ENCODE measurements around the gene UBAC2. TPM values are rescaled to one million over a fixed set of nuclear protein-coding genes. Genes with fewer than 3 reads are reported as not detected.

Gene UBAC2
- total and polyA plus RNA-seq, 2 donors = 42.8 to 69.1 TPM

DNA sequence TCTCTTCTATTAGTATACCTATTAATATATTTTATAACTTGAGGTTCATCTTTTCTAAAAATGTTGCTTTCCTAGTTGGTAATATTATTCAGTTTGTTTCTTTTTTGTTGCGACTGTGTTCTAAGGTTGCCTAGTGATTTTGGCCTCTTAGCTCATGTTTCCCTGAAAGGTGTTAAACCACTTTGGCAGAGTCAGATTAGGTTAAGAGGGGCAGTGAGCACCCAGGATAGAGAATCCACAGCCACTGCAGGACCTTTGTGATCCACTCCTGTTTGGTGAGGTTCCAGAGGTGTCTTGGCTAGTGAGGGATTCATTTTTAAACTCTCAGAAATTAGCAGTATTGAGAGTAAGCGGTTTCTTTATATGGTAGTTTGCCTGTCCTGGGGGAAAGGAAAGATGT, 72.5 kb downstream of the UBAC2 start:
- peaks cover 2 to 4% of the 10 kb centered on the region in 2 donors for H3K9me3 ChIP-seq (ENCODE audit: control insufficient read depth in 2 of 2, insufficient read depth in 1 of 2, low read length in 1 of 2)
- H3K27ac ChIP-seq (ENCODE audit: low read depth in 1 of 2, low read length in 1 of 2) = peak overlapping the region in 1 of 2 donors; percentile 36
- H3K36me3 ChIP-seq (ENCODE audit: control insufficient read depth in 2 of 2, insufficient read depth in 2 of 2, low read length in 1 of 2) = peaks cover 3 to 28% of the 10 kb centered on the region in 2 donors
- H3K27me3 ChIP-seq (ENCODE audit: control insufficient read depth in 2 of 2, insufficient read depth in 1 of 2, low read length in 1 of 2) = no peaks in the 10 kb centered on the region
- peaks cover 5 to 29% of the 10 kb centered on the region in 2 donors for H3K4me1 ChIP-seq (ENCODE audit: control insufficient read depth in 2 of 2, insufficient read depth in 2 of 2, low read length in 2 of 2)
- 96% methylated on average over 2 of the region's 2 CpGs for WGBS
- no peak overlapping the region for H3K4me3 ChIP-seq (ENCODE audit: low read length in 2 of 2)
- DNase-seq (ENCODE audit: low read depth in 6 of 9, low spot score in 9 of 9) = no peak

DNA sequence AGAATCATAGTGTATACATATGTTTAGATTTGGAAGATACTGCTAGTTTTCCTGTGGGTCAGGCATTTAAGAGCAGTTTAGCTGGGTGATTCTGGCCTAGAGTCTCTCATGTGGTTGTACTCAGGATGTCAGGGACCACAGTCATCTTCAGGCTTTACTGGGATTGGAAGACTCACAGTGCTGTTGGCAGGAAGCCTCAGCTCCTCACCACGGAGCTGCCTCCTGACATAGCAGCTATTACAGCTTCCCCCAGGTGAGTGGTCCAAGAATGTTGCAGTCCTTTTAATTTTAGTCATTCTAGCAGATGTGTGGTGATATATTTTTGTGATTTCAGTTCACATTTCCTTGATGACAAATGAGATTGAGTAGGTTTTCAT, 74.4 kb downstream of the UBAC2 start:
- Histone ChIP-seq H3K9me3 (ENCODE audit: control insufficient read depth in 2 of 2, insufficient read depth in 1 of 2, low read length in 1 of 2) (peaks cover 2 to 4% of the 10 kb centered on the region in 2 donors), H3K4me1 (ENCODE audit: control insufficient read depth in 2 of 2, insufficient read depth in 2 of 2, low read length in 2 of 2) (peaks cover 5 to 29% of the 10 kb centered on the region in 2 donors), H3K27ac (ENCODE audit: low read depth in 1 of 2, low read length in 1 of 2) (no peak overlapping the region), H3K4me3 (ENCODE audit: low read length in 2 of 2) (no peak overlapping the region), H3K36me3 (ENCODE audit: control insufficient read depth in 2 of 2, insufficient read depth in 2 of 2, low read length in 1 of 2) (peaks cover 5 to 37% of the 10 kb centered on the region in 2 donors), H3K27me3 (ENCODE audit: control insufficient read depth in 2 of 2, insufficient read depth in 1 of 2, low read length in 1 of 2) (no peaks in the 10 kb centered on the region)
- 0% methylated on average over 1 of the region's 1 CpG for WGBS
- peak in 2 of 9 donors; percentile 44 to 61 for DNase-seq (ENCODE audit: low read depth in 6 of 9, low spot score in 9 of 9)

GRCh38 chr13:99276706-99277105, 76.1 kb downstream of the UBAC2 start:
- Histone ChIP-seq H3K4me1 (ENCODE audit: control insufficient read depth in 2 of 2, insufficient read depth in 2 of 2, low read length in 2 of 2) (peaks cover 5 to 33% of the 10 kb centered on the region in 2 donors), H3K27me3 (ENCODE audit: control insufficient read depth in 2 of 2, insufficient read depth in 1 of 2, low read length in 1 of 2) (no peaks in the 10 kb centered on the region), H3K27ac (ENCODE audit: low read depth in 1 of 2, low read length in 1 of 2) (no peak overlapping the region), H3K9me3 (ENCODE audit: control insufficient read depth in 2 of 2, insufficient read depth in 1 of 2, low read length in 1 of 2) (peaks cover 2 to 4% of the 10 kb centered on the region in 2 donors), H3K36me3 (ENCODE audit: control insufficient read depth in 2 of 2, insufficient read depth in 2 of 2, low read length in 1 of 2) (peaks cover 6 to 40% of the 10 kb centered on the region in 2 donors), H3K4me3 (ENCODE audit: low read length in 2 of 2) (no peak overlapping the region)
- no peak for DNase-seq (ENCODE audit: low read depth in 6 of 9, low spot score in 9 of 9)
- 76% methylated on average over 2 of the region's 2 CpGs for WGBS

DNA sequence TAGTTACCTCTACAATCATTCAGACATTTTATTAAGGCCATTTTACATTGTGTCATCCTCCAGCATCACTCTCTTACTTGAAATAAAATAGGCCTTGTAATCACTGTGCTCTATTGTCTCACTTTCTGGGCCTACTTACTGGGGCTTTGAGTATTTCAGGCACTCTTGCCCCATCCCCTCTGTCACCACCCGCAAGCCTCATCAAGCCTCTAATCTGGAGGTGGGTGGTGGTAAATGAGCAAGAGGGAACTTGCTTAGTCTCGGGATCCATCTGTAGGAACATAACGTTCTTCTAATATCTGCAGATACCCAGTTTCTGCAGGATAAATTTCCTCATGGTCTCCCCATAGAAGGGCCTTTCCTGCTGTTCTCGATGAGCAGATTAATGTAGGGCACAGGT, 77.0 kb downstream of the UBAC2 start:
- H3K27ac ChIP-seq (ENCODE audit: low read depth in 1 of 2, low read length in 1 of 2) = no peak overlapping the region
- peaks cover 3 to 31% of the 10 kb centered on the region in 2 donors for H3K36me3 ChIP-seq (ENCODE audit: control insufficient read depth in 2 of 2, insufficient read depth in 2 of 2, low read length in 1 of 2)
- H3K4me3 ChIP-seq (ENCODE audit: low read length in 2 of 2) = no peak overlapping the region
- no peaks in the 10 kb centered on the region for H3K27me3 ChIP-seq (ENCODE audit: control insufficient read depth in 2 of 2, insufficient read depth in 1 of 2, low read length in 1 of 2)
- no peak for DNase-seq (ENCODE audit: low read depth in 6 of 9, low spot score in 9 of 9)
- 95% methylated on average over 4 of the region's 4 CpGs for WGBS
- peaks cover 10 to 39% of the 10 kb centered on the region in 2 donors for H3K4me1 ChIP-seq (ENCODE audit: control insufficient read depth in 2 of 2, insufficient read depth in 2 of 2, low read length in 2 of 2)
- peaks cover 0 to under 1% of the 10 kb centered on the region in 2 donors for H3K9me3 ChIP-seq (ENCODE audit: control insufficient read depth in 2 of 2, insufficient read depth in 1 of 2, low read length in 1 of 2)

DNA sequence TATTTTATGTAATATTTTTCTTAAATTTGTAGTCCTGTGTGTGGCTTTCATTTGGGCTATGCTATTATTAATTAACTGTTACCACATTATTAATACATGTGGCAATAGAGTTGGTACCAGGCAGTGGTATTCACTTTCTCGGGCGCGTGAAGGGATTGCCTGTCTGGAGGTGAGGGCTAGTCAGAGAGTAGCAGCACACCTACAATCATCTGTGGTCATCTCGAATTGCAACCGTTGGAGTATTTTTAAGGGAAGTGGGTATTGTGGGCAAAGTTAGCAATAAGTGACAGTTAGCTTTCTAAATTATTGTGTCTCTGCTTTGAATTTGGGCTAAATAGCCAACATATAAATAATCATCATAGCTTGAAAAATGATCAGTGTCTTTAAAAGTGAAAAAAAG, 77.5 kb downstream of the UBAC2 start:
- Histone ChIP-seq H3K27ac (ENCODE audit: low read depth in 1 of 2, low read length in 1 of 2) (no peak overlapping the region), H3K36me3 (ENCODE audit: control insufficient read depth in 2 of 2, insufficient read depth in 2 of 2, low read length in 1 of 2) (peaks cover 3 to 30% of the 10 kb centered on the region in 2 donors), H3K4me3 (ENCODE audit: low read length in 2 of 2) (no peak overlapping the region), H3K4me1 (ENCODE audit: control insufficient read depth in 2 of 2, insufficient read depth in 2 of 2, low read length in 2 of 2) (peaks cover 10 to 39% of the 10 kb centered on the region in 2 donors), H3K27me3 (ENCODE audit: control insufficient read depth in 2 of 2, insufficient read depth in 1 of 2, low read length in 1 of 2) (no peaks in the 10 kb centered on the region), H3K9me3 (ENCODE audit: control insufficient read depth in 2 of 2, insufficient read depth in 1 of 2, low read length in 1 of 2) (no peaks in the 10 kb centered on the region)
- DNase-seq (ENCODE audit: low read depth in 6 of 9, low spot score in 9 of 9) = no peak
- 41% methylated on average over 5 of the region's 5 CpGs for WGBS

DNA sequence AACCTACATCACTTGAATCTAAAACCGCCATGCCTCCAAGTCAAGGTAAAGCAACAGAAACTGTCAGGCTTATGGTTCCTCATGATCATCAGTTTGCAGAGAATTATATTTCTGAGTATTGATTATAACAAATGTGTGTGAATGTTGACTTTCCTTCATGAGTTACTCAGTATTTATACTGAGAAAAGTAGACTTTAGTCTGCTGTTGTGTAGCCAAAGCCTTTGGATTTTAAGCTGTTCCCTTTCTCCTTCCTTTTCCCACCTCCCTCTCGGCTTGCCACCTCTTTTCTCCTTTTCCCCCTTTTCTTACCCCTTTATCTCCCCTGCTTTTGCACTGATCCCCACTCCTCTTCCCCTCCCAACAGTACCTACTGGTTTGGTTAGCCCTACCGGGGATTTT, 78.2 kb downstream of the UBAC2 start:
- WGBS = 97% methylated on average over 3 of the region's 3 CpGs
- Histone ChIP-seq H3K9me3 (ENCODE audit: control insufficient read depth in 2 of 2, insufficient read depth in 1 of 2, low read length in 1 of 2) (no peaks in the 10 kb centered on the region), H3K27ac (ENCODE audit: low read depth in 1 of 2, low read length in 1 of 2) (no peak overlapping the region), H3K36me3 (ENCODE audit: control insufficient read depth in 2 of 2, insufficient read depth in 2 of 2, low read length in 1 of 2) (peaks cover 3 to 30% of the 10 kb centered on the region in 2 donors), H3K4me1 (ENCODE audit: control insufficient read depth in 2 of 2, insufficient read depth in 2 of 2, low read length in 2 of 2) (peaks cover 10 to 39% of the 10 kb centered on the region in 2 donors), H3K4me3 (ENCODE audit: low read length in 2 of 2) (no peak overlapping the region), H3K27me3 (ENCODE audit: control insufficient read depth in 2 of 2, insufficient read depth in 1 of 2, low read length in 1 of 2) (no peaks in the 10 kb centered on the region)
- no peak for DNase-seq (ENCODE audit: low read depth in 6 of 9, low spot score in 9 of 9)

DNA sequence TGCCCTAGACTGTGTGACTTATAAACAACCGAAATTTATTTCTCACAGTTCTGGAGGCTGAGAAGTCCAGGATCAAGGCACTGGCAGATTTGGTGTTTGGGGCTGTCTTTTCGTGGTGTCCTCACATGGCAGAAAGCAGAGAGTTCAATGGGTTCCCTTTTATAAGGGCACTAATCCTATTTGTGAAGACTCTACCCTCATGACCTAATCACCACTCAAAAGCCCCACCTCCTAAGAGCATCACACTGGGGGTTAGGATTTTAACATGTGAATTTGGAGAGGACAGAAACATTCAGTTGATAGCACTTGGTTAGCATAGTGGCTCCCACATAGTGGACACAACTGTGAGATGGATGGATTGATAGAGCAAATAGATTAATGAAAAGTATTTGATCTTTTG, 79.0 kb downstream of the UBAC2 start:
- H3K27me3 ChIP-seq (ENCODE audit: control insufficient read depth in 2 of 2, insufficient read depth in 1 of 2, low read length in 1 of 2) = no peaks in the 10 kb centered on the region
- DNase-seq (ENCODE audit: low read depth in 6 of 9, low spot score in 9 of 9) = no peak
- no peak overlapping the region for H3K4me3 ChIP-seq (ENCODE audit: low read length in 2 of 2)
- no peaks in the 10 kb centered on the region for H3K9me3 ChIP-seq (ENCODE audit: control insufficient read depth in 2 of 2, insufficient read depth in 1 of 2, low read length in 1 of 2)
- 98% methylated on average over 2 of the region's 2 CpGs for WGBS
- H3K27ac ChIP-seq (ENCODE audit: low read depth in 1 of 2, low read length in 1 of 2) = no peak overlapping the region
- H3K36me3 ChIP-seq (ENCODE audit: control insufficient read depth in 2 of 2, insufficient read depth in 2 of 2, low read length in 1 of 2) = peaks cover 3 to 30% of the 10 kb centered on the region in 2 donors
- H3K4me1 ChIP-seq (ENCODE audit: control insufficient read depth in 2 of 2, insufficient read depth in 2 of 2, low read length in 2 of 2) = peaks cover 10 to 35% of the 10 kb centered on the region in 2 donors

GRCh38 chr13:99280166-99280565, 79.5 kb downstream of the UBAC2 start:
- Histone ChIP-seq H3K9me3 (ENCODE audit: control insufficient read depth in 2 of 2, insufficient read depth in 1 of 2, low read length in 1 of 2) (no peaks in the 10 kb centered on the region), H3K4me3 (ENCODE audit: low read length in 2 of 2) (no peak overlapping the region), H3K36me3 (ENCODE audit: control insufficient read depth in 2 of 2, insufficient read depth in 2 of 2, low read length in 1 of 2) (peaks cover 3 to 30% of the 10 kb centered on the region in 2 donors)

DNA sequence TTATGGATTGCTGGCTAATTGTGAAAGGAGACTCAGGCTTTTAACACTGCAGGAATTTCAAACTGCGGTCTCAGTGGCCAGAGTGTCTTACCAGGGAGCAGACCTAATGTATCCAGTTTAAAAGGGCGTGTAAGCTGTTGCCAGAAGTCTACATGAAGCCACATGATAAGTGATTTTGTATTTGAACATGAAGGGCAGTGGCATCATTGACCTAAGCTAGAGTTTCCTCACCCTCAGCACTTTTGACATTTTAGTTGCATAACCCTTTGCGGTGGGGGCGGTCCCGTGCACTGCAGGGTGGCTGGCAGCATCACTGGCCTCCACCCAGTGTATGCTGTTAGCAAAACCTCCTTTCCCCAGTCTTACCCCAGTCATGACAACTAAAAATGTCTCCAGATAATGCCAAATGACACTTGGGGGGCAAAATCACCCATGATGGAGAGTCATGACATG, 81.2 kb downstream of the UBAC2 start:
- H3K4me1 ChIP-seq (ENCODE audit: control insufficient read depth in 2 of 2, insufficient read depth in 2 of 2, low read length in 2 of 2) = peaks cover 9 to 26% of the 10 kb centered on the region in 2 donors
- WGBS = 92% methylated on average over 5 of the region's 5 CpGs
- DNase-seq (ENCODE audit: low read depth in 6 of 9, low spot score in 9 of 9) = no peak
- peak overlapping the region; percentile 57 to 76 for H3K27ac ChIP-seq (ENCODE audit: low read depth in 1 of 2, low read length in 1 of 2)
- no peak overlapping the region for H3K4me3 ChIP-seq (ENCODE audit: low read length in 2 of 2)
- peaks cover 3 to 19% of the 10 kb centered on the region in 2 donors for H3K36me3 ChIP-seq (ENCODE audit: control insufficient read depth in 2 of 2, insufficient read depth in 2 of 2, low read length in 1 of 2)
- no peaks in the 10 kb centered on the region for H3K27me3 ChIP-seq (ENCODE audit: control insufficient read depth in 2 of 2, insufficient read depth in 1 of 2, low read length in 1 of 2)
- no peaks in the 10 kb centered on the region for H3K9me3 ChIP-seq (ENCODE audit: control insufficient read depth in 2 of 2, insufficient read depth in 1 of 2, low read length in 1 of 2)

More at GRCh38 chr13:99280166-99280565, 79.5 kb downstream of the UBAC2 start:
- Histone ChIP-seq H3K4me1 (ENCODE audit: control insufficient read depth in 2 of 2, insufficient read depth in 2 of 2, low read length in 2 of 2) (peaks cover 5 to 30% of the 10 kb centered on the region in 2 donors), H3K27ac (ENCODE audit: low read depth in 1 of 2, low read length in 1 of 2) (no peak overlapping the region), H3K27me3 (ENCODE audit: control insufficient read depth in 2 of 2, insufficient read depth in 1 of 2, low read length in 1 of 2) (no peaks in the 10 kb centered on the region)
- DNase-seq (ENCODE audit: low read depth in 6 of 9, low spot score in 9 of 9) = no peak
- 95% methylated on average over 3 of the region's 3 CpGs for WGBS

Data from thymus (tissue), 11 donors.